HG02678 (cell line): Measurements from ENCODE around the gene CRYM.
"Not testable (repeated sequence)": the region's sequence is repeated elsewhere in the genome, so short reads cannot be mapped to it uniquely, and the experiment has no call there.

ENCODE experiments used
- ATAC-seq: cut with Tn5 transposase; IDR thresholded peaks from one replicate; pipeline ENCODE4 v1.9.1; 2021; ENCODE audit warnings: mild to moderate bottlenecking, moderate library complexity; ENCODE audit not compliant: unreplicated experiment

Gene CRYM

DNA sequence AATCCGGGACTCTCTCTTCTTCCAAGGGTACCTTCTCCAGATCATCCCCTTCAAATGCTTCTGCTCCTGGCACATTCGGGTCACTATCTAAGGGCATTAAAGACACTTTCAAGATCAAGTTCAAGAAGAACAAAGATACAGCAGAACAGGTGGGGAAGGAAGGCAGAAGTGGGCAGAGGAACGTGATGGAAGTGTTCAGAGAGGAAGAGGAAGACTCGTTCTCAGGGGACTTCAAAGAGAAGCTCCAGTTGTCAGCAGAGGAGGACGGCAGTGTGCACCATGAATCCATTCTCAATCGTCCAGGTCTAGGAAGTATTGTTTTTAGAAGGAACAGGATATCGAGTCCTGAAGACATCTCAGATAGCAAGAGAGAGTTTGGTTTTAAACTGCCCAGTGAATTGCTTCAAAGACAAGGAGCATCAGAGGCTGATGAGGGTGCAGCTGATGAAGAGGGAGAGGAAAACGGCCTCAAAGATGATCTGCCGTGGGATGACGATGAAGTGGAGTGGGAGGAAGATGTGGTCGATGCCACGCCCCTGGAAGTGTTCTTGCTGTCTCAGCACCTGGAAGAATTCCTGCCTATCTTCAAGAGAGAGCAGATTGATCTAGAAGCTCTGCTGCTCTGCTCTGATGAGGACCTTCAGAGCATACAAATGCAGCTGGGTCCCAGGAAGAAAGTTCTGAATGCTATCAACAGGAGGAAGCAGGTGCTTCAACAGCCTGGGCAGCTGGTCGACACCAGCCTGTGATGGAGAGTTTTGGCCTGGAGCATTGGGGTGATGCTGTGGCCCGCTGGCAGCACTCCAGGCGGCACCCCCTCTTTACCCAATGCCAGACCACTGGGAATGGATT lies 27.8 kb downstream of the CRYM start:
- ATAC-seq = no peak

DNA sequence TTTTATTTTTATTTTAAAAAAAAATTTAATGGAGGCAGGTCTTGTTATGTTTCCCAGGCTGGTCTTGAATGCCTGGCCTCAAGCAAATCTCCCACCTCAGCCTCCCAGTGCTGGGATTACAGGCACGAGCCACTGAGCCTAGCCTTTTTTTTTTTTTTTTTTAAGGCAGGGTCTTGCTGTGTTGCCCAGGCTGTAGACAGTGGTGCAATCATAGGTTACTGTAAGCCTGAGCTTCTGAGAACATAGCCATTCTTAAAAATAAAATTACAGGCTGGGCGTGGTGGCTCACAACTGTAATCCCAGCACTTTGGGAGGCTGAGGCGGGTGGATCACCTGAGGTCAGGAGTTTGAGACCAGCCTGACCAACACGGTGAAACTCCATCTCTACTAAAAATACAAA lies 29.9 kb downstream of the CRYM start:
- ATAC-seq = not testable (repeated sequence)

DNA sequence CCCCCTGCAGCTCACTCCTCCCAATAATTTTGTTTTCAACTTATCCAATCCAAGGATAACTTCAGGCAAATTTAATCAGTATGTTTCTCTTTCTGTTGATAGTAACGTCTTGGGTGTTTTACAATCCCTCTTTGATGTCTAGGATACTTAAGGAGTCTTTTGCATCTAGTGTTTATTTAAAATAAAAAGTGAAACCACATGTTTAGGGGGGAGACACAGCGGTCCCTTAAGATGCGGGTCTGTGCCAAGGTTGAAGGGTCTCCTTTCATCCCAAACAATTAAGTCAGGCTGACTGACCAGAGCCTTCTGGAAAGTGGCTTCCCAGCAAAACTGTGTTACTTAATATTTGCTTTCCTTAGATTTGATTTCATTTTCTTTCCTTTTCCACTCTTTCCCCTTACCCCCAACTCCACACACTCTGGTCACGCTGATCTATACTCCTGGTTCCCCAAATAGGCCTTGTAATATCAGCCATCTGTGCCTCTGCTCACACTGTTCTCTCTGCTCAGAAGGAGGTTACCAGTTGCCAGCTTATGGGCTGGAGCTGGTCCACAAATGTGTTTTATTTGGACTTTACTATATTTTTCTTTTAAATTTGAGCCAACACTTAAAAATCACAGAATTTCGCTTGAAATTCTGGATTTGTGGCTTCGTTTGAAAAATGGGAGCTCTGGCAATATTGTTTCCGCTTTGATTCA lies 33.4 kb downstream of the CRYM start:
- ATAC-seq = no peak

DNA sequence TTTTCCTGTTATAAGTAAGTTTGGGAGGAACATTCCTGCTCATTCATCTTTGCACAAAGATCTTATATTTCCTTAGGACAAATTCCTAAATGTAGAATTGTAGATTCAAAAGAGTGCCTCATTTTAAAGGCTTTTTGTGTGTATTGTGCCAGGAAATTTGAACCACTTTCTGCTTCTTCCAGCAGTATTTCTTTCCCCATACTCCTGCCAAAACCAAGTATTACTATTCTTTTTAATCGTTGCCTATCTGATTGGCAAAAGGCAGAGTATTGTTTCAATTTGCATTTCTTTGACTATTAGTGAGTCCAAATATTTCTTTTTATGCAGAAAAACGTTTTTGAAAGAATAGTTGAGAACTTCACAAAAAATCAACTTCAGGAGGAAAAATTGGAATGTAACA lies 35.3 kb downstream of the CRYM start:
- no peak for ATAC-seq

DNA sequence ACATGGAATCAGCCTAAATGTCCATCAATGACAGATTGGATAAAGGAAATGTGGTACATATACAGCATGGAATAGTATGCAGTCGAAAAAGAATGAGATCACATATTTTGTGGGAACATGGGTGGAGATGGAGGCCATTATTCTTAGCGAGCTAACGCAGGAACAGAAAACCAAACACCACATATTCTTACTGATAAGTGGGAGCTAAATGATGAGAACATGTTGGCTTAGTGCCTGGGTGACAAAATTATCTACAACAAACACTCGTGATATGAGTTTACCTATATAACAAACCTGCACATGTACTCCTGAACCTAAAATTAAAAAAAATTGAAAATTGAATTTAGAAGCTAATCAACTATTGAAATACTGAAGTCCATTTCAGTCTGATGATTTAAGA lies 38.4 kb downstream of the CRYM start:
- ATAC-seq = no peak

DNA sequence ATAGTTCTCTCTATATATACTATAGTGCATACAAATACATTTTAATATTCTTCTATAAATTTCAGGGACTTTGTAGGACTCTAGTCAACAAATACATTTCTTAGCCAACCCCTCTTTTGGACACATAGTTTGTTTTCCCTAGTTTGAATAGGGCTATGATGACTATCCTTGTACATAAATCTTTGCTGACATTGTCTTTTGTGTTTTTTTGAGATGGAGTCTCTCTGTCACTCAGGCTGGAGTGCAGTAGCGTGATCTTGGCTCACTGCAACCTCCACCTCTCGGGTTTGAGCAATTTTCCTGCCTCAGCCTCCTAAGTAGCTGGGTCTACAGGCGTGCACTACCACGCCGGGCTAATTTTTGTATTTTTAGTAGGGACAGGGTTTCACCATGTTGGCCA lies 41.3 kb downstream of the CRYM start:
- ATAC-seq = no peak

DNA sequence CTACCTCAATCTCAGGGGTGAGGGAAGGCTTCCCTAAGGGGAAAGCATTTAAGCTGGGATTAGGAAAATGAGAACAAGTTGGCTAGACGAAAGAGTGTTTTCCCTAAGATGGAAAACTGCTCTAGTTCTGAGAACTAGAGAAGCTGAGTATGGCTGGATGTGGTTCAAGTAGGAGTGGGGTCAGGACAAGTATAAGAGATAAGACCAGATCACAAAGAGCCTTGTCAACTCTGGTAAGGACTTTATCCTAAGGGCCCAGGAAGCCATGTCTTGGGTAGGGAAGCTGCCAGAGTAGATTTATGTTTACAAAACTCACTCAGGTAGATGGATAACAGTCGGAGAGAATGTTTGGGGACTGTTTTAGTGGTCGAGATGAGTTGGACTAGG lies 42.9 kb downstream of the CRYM start:
- no peak for ATAC-seq

DNA sequence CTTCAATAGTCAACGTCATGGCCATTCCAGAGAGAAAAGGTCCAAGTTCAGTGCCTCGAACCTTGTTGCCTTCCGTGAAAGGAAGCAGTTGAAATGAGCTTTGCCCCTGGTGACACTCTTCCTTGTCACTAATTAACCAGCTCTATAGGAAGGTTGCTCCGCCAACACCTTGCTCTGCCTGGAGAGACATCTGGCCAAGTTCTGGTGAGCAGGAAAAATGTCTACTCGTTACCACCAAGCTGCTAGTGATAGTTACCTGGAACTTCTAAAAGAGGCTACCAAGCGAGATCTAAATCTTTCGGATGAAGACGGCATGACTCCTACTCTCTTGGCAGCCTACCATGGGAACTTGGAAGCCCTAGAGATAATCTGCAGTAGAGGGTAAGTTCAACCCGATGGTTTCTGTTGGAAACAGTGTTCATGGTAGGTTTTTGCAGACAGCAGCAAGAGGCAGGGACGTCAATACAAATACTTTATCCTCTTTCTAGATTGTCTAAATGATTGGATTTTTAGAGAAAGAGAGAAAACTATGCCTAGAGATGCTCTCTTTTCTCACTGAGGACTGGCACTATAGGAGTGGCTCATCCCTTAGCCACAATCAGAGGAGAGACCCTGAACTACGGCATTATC lies 44.5 kb downstream of the CRYM start, which contains the start of gene ANKS4B:
ANKS4B (plus strand) TSS at position 179 of the 630 bp plus-strand sequence; CDS start at position 218, 39 bp downstream.
- ATAC-seq = no peak

DNA sequence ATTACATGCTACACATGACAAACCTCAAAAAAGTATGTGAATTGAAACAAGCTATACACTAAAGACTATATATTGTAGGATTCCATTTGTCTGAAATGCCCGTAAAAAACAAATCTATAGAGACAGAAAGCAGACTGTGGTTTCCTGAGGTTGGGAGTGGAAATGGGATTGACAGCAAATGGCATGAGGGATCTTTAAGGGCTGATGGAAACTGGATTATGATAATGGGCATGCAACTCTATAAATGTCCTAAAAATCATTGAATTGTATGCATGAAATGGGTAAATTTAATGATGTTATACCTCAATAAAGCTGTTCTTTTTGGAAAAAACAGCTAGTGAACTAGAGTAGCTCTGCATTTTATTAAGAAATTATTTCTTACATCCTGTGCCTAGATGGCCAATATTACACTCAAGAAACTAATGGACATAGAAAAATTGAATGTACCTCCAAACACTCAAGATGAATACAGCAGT lies 45.0 kb downstream of the CRYM start:
- no peak for ATAC-seq

DNA sequence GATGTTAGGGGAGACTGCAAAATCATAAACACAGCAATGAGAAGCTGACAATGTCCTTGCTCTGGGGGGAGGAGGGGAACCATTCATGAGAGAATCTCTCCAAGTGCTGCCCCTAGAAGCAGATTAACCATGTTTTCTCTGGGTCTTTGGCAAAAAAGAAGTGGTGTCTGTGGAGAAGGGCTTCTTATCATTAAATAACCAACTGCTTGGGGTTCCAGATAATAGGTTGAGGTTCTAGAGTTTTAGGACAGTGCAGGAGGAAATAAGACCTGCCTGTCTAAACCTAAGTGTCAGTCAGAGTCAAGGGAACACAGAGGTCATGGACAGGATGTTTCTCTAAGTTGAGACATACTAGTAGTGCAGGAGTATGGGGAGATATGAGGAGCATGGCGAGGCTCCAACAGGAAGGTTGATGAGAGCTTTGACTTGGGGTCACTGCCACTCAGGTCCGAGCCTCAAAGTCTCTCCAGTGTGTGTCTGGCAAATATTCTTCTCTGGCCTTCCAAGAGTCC lies 49.7 kb downstream of the CRYM start:
- no peak for ATAC-seq

DNA sequence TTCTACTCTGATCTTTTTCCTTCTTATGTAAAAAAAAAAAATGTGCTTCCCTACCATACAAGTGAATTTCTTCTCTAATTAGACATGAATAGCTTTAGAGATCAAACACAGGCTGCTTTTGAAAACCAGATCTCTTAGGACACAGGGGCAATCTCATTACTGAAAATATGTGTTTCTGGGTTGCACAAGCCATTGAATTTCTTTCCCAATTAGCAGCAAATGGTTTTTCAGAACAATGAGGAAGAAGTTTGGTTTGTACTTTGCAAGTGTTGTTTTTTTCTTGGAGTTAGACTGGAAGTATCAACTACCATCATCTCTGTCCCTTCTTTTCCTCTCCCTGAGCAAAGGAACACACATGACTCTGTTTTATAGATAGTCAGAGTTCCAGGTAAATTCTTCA lies 50.2 kb downstream of the CRYM start:
- no peak for ATAC-seq

DNA sequence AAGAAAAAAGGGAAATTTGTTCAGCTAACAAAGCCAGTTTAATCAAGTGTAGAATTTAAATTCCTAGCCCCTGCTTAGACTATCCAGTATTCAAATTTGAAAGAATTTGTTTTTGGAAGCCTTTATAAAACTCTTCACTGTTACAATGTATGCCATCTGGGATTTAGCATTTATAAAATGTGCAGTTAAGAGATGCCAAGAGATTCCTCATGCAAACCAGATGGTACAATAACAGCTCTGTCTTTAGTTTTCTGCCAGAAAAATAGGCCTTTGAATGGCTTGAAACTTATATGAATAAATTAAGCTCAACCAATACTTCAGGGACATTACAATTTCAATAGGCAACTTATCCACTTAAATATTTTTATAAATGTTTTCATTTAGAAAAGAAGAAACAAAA lies 51.3 kb downstream of the CRYM start:
- no peak for ATAC-seq

DNA sequence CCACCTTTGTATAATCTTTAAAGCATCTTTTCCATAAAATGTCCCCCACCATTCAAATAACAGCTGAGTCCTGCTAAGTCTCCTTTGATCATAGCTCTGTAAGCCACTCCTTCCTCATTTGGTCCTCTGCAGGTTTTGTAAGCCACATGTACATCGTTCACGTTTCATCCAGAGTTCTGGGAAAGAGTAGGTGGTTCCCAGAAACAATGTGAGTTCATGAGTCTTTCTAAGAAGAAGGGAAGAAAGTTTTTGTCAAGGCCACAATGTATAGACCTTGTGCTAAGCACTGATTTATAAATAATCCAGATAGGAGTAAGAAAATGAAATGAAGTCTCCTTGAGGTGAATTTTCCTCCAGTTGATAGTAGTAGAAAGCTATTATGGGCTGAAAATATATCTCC lies 53.3 kb downstream of the CRYM start:
- ATAC-seq = no peak

DNA sequence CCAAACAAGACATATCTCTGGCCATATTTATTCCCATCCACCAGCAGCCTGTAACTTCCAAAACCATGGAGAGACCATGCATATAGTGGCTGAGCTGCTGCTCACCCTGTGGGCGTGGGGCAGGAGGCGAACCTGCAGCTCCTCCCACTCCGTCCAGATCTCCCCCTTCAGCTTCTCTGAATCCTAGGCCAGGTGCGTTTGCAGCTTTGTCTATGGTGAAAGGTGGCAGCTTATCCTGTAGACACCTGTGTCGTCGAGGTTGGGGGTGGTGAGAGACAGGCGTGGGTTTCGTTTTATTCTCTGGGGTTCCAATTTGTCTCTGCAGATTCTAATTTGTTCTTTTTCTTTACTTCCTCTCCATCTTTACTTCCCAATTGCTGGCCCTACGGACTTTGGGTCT lies 54.3 kb downstream of the CRYM start:
- no peak for ATAC-seq

DNA sequence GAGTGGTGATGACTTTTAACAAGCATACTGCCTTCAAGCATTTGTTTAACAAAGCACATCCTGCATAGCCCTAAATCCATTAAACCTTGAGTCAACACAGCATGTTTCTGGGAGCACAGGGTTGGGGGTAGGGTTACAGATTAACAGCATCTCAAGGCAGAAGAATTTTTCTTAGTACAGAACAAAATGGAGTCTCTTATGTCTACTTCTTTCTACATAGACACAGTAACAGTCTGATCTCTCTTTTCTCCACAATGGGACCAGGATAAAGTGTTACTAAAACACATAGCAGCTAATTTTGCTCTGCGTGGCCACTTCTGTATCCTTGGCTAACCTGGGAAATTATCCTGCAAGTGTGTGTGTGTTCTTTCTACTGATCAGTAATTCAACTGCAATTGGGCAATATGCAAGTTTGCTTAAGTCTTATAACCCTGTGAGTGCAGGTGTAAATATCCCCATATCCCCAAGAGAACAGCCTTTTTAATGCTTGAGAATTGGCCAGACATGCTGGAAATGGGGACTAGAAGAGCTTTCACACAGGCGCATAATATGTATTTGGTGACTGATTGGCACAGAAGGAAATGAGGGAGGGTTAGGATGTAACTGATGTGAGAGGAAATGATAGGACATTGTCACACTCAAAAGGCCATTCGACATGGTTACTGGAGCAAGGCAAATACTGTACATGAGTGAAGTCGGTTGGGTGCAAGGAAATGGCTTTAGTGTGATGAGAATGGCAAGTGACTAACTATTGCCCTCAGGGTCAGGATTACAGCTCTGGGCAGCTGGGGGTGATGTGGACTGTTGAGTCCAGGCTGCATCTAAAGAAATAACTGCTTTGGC lies 55.4 kb downstream of the CRYM start:
- no peak for ATAC-seq

DNA sequence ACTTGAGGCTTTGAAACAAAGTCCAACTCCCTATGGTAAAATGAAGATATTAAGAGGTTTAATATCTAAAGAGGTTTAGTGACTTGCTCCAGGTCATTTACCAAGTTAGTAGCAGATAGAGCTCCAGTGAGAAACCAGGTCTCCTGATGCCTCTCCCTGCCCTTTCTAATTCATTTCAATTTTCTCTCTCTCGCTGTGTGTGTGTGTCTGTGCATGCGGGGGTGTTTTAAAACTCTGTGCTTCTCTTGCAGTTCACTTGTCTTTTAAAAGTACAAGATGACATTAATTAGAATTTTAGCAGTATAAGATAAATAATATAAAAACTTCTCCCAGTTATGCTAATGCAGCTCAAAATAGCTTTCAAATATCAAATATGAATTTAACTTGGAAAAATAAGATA lies 58.5 kb downstream of the CRYM start:
- ATAC-seq = no peak

DNA sequence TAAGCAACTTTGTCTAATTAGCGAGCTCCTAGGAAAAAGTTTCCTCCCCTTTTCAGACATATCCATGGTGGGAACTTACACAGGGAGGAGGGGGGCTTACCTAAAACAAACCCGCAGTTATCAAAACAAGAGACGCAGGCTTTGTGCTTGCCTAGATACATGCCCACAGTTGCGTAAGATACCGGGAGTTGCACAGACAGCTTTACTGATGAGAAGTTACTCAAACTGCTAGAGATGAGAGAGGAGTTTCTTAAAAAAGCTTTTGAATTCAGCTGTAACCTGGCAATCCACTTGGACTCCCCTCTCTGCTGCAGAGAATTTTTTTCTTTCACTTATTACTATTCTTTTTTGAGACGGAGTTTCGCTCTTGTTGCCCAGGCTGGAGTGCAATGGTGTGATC lies 59.9 kb downstream of the CRYM start:
- no peak for ATAC-seq

DNA sequence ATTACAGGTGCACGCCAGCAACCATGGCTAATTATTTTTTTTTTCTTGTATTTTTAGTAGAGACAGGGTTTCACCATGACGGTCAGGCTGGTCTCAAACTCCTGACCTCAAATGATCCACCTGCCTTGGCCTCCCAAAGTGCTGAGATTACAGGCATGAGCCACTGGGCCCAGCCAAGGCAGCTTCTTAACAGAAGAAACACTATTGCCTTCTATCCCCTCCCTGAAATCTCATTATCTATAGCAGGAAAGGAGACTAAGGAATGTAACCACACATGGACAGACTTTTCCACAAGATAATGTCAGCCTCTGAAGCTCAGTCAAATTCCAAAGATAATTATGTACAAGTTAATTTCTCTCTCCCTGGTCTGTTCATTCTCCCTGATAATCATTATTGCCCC lies 61.0 kb downstream of the CRYM start:
- ATAC-seq = no peak

DNA sequence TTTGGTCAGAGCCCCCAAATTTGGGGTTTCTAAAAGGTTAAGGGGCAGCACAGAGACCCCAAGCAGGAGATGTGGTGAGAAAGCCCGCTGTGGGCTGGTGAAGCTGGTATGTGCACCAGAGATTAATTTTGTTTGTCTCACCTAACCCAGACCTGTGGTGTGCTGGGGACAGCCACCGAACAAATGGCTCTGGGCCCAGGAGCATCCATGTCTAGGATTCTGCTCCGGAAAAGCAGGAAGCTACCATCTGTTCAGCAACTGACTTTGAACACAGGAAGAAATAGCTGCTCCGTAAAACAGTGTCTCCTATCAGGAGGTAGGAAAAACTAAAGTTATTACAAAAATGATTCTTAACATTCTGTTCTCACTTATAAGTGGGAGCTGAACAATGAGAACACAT lies 64.0 kb downstream of the CRYM start:
- no peak for ATAC-seq

DNA sequence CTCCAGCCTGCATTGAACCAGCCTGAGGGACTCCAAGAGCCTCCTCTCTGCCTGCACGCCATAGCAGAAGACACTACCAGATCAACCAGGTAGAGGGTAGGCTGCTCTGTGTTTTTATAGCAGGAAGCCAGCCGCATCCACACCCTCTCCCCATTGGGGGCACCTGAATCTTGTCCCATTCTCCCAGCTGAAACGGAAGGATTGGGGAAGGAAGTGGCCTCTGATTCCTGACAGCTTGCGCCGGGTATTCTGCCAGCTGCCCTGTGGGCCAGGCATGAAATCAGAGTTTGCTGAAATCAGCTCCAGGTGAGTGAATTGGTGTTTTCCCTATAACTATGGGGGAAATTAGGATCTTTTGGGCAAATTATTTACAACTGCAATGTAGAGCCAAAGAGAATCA lies 66.6 kb downstream of the CRYM start, which contains the start of gene ZP2:
ZP2 (minus strand) TSS at position 89 of the 400 bp plus-strand sequence; CDS start at position 62, 27 bp downstream.
- no peak for ATAC-seq
